Transverse colon (tissue), 3 donors: ENCODE results near the gene CSNK1E.

Experiments
- CTCF ChIP-seq, 5 experiments: fragments of 200-600 bp in 3 of 5; fragments of 450-650 bp in 2 of 5; sonication (generic) in 3 of 5; IDR thresholded peaks; 1 replicate in 2 of 5; 2 replicates in 3 of 5; pipeline ENCODE4 v1.5.1; 2016 to 2017; ENCODE audit warnings: antibody characterized with exemption in 5 of 5, inconsistent platforms in 3 of 5, mild to moderate bottlenecking in 2 of 5, moderate library complexity in 1 of 5
- EP300 ChIP-seq: sonication (generic); formaldehyde crosslinking; IDR thresholded peaks from one replicate; pipeline ENCODE4 v1.6.1; 2017; ENCODE audit warnings: antibody characterized with exemption, low read depth
- POLR2A ChIP-seq: fragments of 450-650 bp; IDR thresholded peaks from one replicate; pipeline ENCODE4 v1.6.1; 2016; ENCODE audit warnings: antibody characterized with exemption, mild to moderate bottlenecking, moderate library complexity

GRCh38 chr22:38243007-38243765 lies 74.0 kb downstream of the CSNK1E start:
- TF ChIP-seq CTCF (IDR thresholded peaks at IDR 0.05) (no peak), POLR2A (no peak), EP300 (no peak)
